ENCODE results near the gene OR52B2.
A peak's percentile ranks its signal among the peaks of the same experiment; 100 is the strongest.

Gene OR52B2

GRCh38 chr11:6170226-6170625 lies at the start of gene OR52B2:
TSS of gene OR52B2 (minus strand) at chr11:6170326. CDS start at chr11:6170326, 0 bp downstream.
- no peak for DNase-seq (ENCODE audit: low spot score)

- DNase-seq (ENCODE audit: low spot score): peak; percentile 92
Measured at GRCh38 chr11:6219359-6219758, 49.2 kb upstream of the OR52B2 start.

GRCh38 chr11:6217722-6218121 lies 47.6 kb upstream of the OR52B2 start:
- no peak for DNase-seq (ENCODE audit: low spot score)

GRCh38 chr11:6216501-6216900 lies 46.4 kb upstream of the OR52B2 start:
- no peak for DNase-seq (ENCODE audit: low spot score)

- DNase-seq (ENCODE audit: low spot score): no peak
Measured at GRCh38 chr11:6214530-6214929, 44.4 kb upstream of the OR52B2 start.

GRCh38 chr11:6210274-6210955 lies 40.3 kb upstream of the OR52B2 start:
- DNase-seq (ENCODE audit: low spot score): no peak

- no peak for DNase-seq (ENCODE audit: low spot score)
Measured at GRCh38 chr11:6209801-6210200, 39.7 kb upstream of the OR52B2 start.

- no peak for DNase-seq (ENCODE audit: low spot score)
Measured at GRCh38 chr11:6206456-6207180, 36.5 kb upstream of the OR52B2 start.

- no peak for DNase-seq (ENCODE audit: low spot score)
Measured at GRCh38 chr11:6205366-6205765, 35.2 kb upstream of the OR52B2 start, which contains the start of gene C11orf42. TSS of gene C11orf42 (plus strand) at chr11:6205557. CDS start at chr11:6205616, 59 bp downstream.

GRCh38 chr11:6204706-6205105 lies 34.6 kb upstream of the OR52B2 start:
- no peak for DNase-seq (ENCODE audit: low spot score)

- DNase-seq (ENCODE audit: low spot score): no peak
Measured at GRCh38 chr11:6203327-6203726, 33.2 kb upstream of the OR52B2 start.

GRCh38 chr11:6202041-6202440 lies 31.9 kb upstream of the OR52B2 start:
- no peak for DNase-seq (ENCODE audit: low spot score)

- DNase-seq (ENCODE audit: low spot score): no peak
Measured at GRCh38 chr11:6201481-6201880, 31.4 kb upstream of the OR52B2 start.

GRCh38 chr11:6200975-6201374 lies 30.8 kb upstream of the OR52B2 start:
- no peak for DNase-seq (ENCODE audit: low spot score)

GRCh38 chr11:6199174-6199810 lies 29.2 kb upstream of the OR52B2 start, which contains the start of gene OR52W1:
TSS of gene OR52W1 (plus strand) at chr11:6199224. CDS start at chr11:6199224, 0 bp downstream.
- DNase-seq (ENCODE audit: low spot score): no peak

- no peak for DNase-seq (ENCODE audit: low spot score)
Measured at GRCh38 chr11:6197466-6198200, 27.5 kb upstream of the OR52B2 start.

GRCh38 chr11:6196396-6196795 lies 26.3 kb upstream of the OR52B2 start:
- no peak for DNase-seq (ENCODE audit: low spot score)

GRCh38 chr11:6194065-6194581 lies 24.0 kb upstream of the OR52B2 start:
- no peak for DNase-seq (ENCODE audit: low spot score)

- DNase-seq (ENCODE audit: low spot score): no peak
Measured at GRCh38 chr11:6191742-6192141, 21.6 kb upstream of the OR52B2 start.

GRCh38 chr11:6175440-6175839 lies 5.3 kb upstream of the OR52B2 start:
- no peak for DNase-seq (ENCODE audit: low spot score)

- DNase-seq (ENCODE audit: low spot score): peak; percentile 3
Measured at GRCh38 chr11:6156628-6157359, 13.3 kb downstream of the OR52B2 start.
